ENCODE results near the gene OVOL1. TPM values are rescaled to one million over a fixed set of nuclear protein-coding genes. Genes with fewer than 3 reads are reported as not detected.

Gene OVOL1
- total RNA-seq, 1 experiment from 2014 or later = not detected

- Mint-ChIP-seq H3K27me3 (ENCODE audit: insufficient read depth, unreplicated experiment) (no peaks in the 10 kb centered on the region), H3K4me3 (ENCODE audit: unreplicated experiment) (no peak overlapping the region), H3K27ac (ENCODE audit: low read depth, unreplicated experiment) (no peak overlapping the region), H3K9me3 (ENCODE audit: unreplicated experiment) (no peaks in the 10 kb centered on the region), H3K4me1 (ENCODE audit: insufficient read depth, unreplicated experiment) (peaks cover 5% of the 10 kb centered on the region), H3K36me3 (ENCODE audit: insufficient read depth, unreplicated experiment) (no peaks in the 10 kb centered on the region)
- ChIA-PET POLR2A (interaction anchor here (1.5 to 2.9 kb wide), 2 partner anchors 9 to 18 kb away, joined by 3 to 8 read pairs; no protein-coding TSS in a partner anchor), CTCF (interaction anchor here (0.6 to 1.3 kb wide), 3 partner anchors 8 to 20 kb away, joined by 3 to 6 read pairs (median 5); no protein-coding TSS in a partner anchor)
- no TSS peak for BruUV-seq (replicated peaks)
- intact Hi-C loops (cut with micrococcal nuclease) = no loop called here
- DNase-seq (ENCODE audit: unreplicated experiment) = no peak
- no peak for TF ChIP-seq CTCF (IDR thresholded peaks at IDR 0.05; ENCODE audit: unreplicated experiment)
Observed at GRCh38 chr11:65797711-65798110, 10.8 kb downstream of the OVOL1 start.

- POLR2A ChIA-PET = interaction anchor here (2.9 kb wide), 1 partner anchor 19 kb away, joined by 8 read pairs; no protein-coding TSS in a partner anchor
- no peaks in the 10 kb centered on the region for H3K27me3 Mint-ChIP-seq (ENCODE audit: insufficient read depth, unreplicated experiment)
Observed at GRCh38 chr11:65798882-65799281, 12.0 kb downstream of the OVOL1 start.

GRCh38 chr11:65801153-65801987 lies 14.5 kb downstream of the OVOL1 start:
- Mint-ChIP-seq H3K4me1 (ENCODE audit: insufficient read depth, unreplicated experiment) (no peaks in the 10 kb centered on the region), H3K9me3 (ENCODE audit: unreplicated experiment) (no peaks in the 10 kb centered on the region), H3K27ac (ENCODE audit: low read depth, unreplicated experiment) (no peak overlapping the region), H3K27me3 (ENCODE audit: insufficient read depth, unreplicated experiment) (no peaks in the 10 kb centered on the region), H3K36me3 (ENCODE audit: insufficient read depth, unreplicated experiment) (no peaks in the 10 kb centered on the region), H3K4me3 (ENCODE audit: unreplicated experiment) (no peak overlapping the region)
- no peak for DNase-seq (ENCODE audit: unreplicated experiment)
- no TSS peak for BruUV-seq (replicated peaks)
- ChIA-PET CTCF (interaction anchor here (0.7 to 1.8 kb wide), 2 partner anchors 21 to 221 kb away, joined by 3 to 5 read pairs; no protein-coding TSS in a partner anchor), POLR2A (interaction anchor here (0.5 to 2.0 kb wide), 3 partner anchors 16 to 1864 kb away, joined by 3 to 6 read pairs (median 3); partner anchors contain the start of gene KAT5)
- TF ChIP-seq CTCF (IDR thresholded peaks at IDR 0.05; ENCODE audit: unreplicated experiment) = no peak
- intact Hi-C loops (cut with micrococcal nuclease) = no loop called here

More at GRCh38 chr11:65798882-65799281, 12.0 kb downstream of the OVOL1 start:
- Mint-ChIP-seq H3K36me3 (ENCODE audit: insufficient read depth, unreplicated experiment) (no peaks in the 10 kb centered on the region), H3K27ac (ENCODE audit: low read depth, unreplicated experiment) (no peak overlapping the region), H3K4me1 (ENCODE audit: insufficient read depth, unreplicated experiment) (no peaks in the 10 kb centered on the region), H3K4me3 (ENCODE audit: unreplicated experiment) (no peak overlapping the region), H3K9me3 (ENCODE audit: unreplicated experiment) (no peaks in the 10 kb centered on the region)
- no TSS peak for BruUV-seq (replicated peaks)
- CTCF ChIA-PET = interaction anchor here (0.6 to 1.3 kb wide), 4 partner anchors 19 to 835 kb away, joined by 3 to 5 read pairs (median 4); partner anchors contain the start of gene KAT5
- intact Hi-C loops (cut with micrococcal nuclease) = no loop called here
- TF ChIP-seq CTCF (IDR thresholded peaks at IDR 0.05; ENCODE audit: unreplicated experiment) = no peak
- no peak for DNase-seq (ENCODE audit: unreplicated experiment)

GRCh38 chr11:65802841-65803240 lies 16.0 kb downstream of the OVOL1 start:
- no peak for DNase-seq (ENCODE audit: unreplicated experiment)
- intact Hi-C loops (cut with micrococcal nuclease) = no loop called here
- Mint-ChIP-seq H3K36me3 (ENCODE audit: insufficient read depth, unreplicated experiment) (no peaks in the 10 kb centered on the region), H3K4me1 (ENCODE audit: insufficient read depth, unreplicated experiment) (no peaks in the 10 kb centered on the region), H3K9me3 (ENCODE audit: unreplicated experiment) (no peaks in the 10 kb centered on the region), H3K4me3 (ENCODE audit: unreplicated experiment) (no peak overlapping the region), H3K27ac (ENCODE audit: low read depth, unreplicated experiment) (no peak overlapping the region), H3K27me3 (ENCODE audit: insufficient read depth, unreplicated experiment) (no peaks in the 10 kb centered on the region)
- TF ChIP-seq CTCF (IDR thresholded peaks at IDR 0.05; ENCODE audit: unreplicated experiment) = no peak
- no TSS peak for BruUV-seq (replicated peaks)
- ChIA-PET POLR2A (interaction anchor here (0.6 to 2.0 kb wide), 4 partner anchors 9 to 69 kb away, joined by 3 to 6 read pairs (median 4); no protein-coding TSS in a partner anchor), CTCF (interaction anchor here (1.1 to 1.8 kb wide), 2 partner anchors 23 to 33 kb away, joined by 3 to 5 read pairs; no protein-coding TSS in a partner anchor)
